HG02981 (cell line): ENCODE data around the gene SPATS2L.

Source experiments
- ATAC-seq: cut with Tn5 transposase; IDR thresholded peaks from one replicate; pipeline ENCODE4 v1.9.1; 2021; ENCODE audit warnings: mild to moderate bottlenecking, moderate library complexity; ENCODE audit not compliant: unreplicated experiment

SPATS2L gene

GRCh38 chr2:200288670-200289429, 17.6 kb upstream of the SPATS2L start:
- no peak for ATAC-seq

GRCh38 chr2:200296118-200296517, 10.4 kb upstream of the SPATS2L start:
- ATAC-seq, result no peak

GRCh38 chr2:200297100-200297499, 9.4 kb upstream of the SPATS2L start:
- no peak for ATAC-seq

GRCh38 chr2:200297989-200298388, 8.5 kb upstream of the SPATS2L start:
- ATAC-seq, result no peak

GRCh38 chr2:200298816-200299215, 7.7 kb upstream of the SPATS2L start:
- no peak for ATAC-seq

- ATAC-seq, result no peak
Measured at GRCh38 chr2:200300065-200300464, 6.4 kb upstream of the SPATS2L start.

- ATAC-seq, result no peak
Measured at GRCh38 chr2:200300638-200301314, 5.7 kb upstream of the SPATS2L start.

- no peak for ATAC-seq
Measured at GRCh38 chr2:200301953-200302858, 4.3 kb upstream of the SPATS2L start.

- no peak for ATAC-seq
Measured at GRCh38 chr2:200302940-200303727, 3.4 kb upstream of the SPATS2L start.

- peak; percentile 0 for ATAC-seq
Measured at GRCh38 chr2:200305797-200306195, 697 bp upstream of the SPATS2L start.

GRCh38 chr2:200306931-200307723, 634 bp downstream of the SPATS2L start:
- peak; percentile 46 for ATAC-seq

- no peak for ATAC-seq
Measured at GRCh38 chr2:200307724-200308545, 1.4 kb downstream of the SPATS2L start.

- no peak for ATAC-seq
Measured at GRCh38 chr2:200308546-200309295, 2.2 kb downstream of the SPATS2L start.

- no peak for ATAC-seq
Measured at GRCh38 chr2:200309296-200310049, 3.0 kb downstream of the SPATS2L start.

GRCh38 chr2:200310545-200310971, 4.1 kb downstream of the SPATS2L start:
- no peak for ATAC-seq

- ATAC-seq, result no peak
Measured at GRCh38 chr2:200311139-200311538, 4.6 kb downstream of the SPATS2L start.

GRCh38 chr2:200314976-200315567, 8.6 kb downstream of the SPATS2L start:
- ATAC-seq, result no peak
